Measurements from ENCODE around the gene ACYP2.

The ACYP2 gene

DNA sequence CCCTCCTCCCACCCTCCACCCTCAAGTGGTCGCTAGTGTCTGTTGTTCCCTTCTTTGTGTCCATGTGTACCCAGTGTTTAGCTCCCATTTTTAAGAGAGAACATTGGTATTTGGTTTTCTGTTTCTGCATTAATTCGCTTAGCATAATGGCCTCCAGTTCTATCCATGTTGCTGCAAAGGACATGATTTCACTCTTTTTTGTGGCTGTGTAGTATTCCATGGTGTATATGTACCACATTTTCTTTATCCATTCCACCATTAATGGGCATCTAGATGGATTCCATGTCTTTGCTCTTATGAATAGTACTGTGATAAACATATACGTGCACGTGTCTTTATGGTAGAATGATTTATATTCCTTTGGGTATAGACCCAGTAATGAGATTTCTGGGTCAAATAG lies 97.7 kb downstream of the ACYP2 start:
- DNase-seq (ENCODE audit: low read depth) = no peak
- TF ChIP-seq, protein P1, sequence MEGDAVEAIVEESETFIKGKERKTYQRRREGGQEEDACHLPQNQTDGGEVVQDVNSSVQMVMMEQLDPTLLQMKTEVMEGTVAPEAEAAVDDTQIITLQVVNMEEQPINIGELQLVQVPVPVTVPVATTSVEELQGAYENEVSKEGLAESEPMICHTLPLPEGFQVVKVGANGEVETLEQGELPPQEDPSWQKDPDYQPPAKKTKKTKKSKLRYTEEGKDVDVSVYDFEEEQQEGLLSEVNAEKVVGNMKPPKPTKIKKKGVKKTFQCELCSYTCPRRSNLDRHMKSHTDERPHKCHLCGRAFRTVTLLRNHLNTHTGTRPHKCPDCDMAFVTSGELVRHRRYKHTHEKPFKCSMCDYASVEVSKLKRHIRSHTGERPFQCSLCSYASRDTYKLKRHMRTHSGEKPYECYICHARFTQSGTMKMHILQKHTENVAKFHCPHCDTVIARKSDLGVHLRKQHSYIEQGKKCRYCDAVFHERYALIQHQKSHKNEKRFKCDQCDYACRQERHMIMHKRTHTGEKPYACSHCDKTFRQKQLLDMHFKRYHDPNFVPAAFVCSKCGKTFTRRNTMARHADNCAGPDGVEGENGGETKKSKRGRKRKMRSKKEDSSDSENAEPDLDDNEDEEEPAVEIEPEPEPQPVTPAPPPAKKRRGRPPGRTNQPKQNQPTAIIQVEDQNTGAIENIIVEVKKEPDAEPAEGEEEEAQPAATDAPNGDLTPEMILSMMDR (IDR thresholded peaks at IDR 0.05; ENCODE audit: control insufficient read depth, extremely low read depth, insufficient read depth) = no peak

DNA sequence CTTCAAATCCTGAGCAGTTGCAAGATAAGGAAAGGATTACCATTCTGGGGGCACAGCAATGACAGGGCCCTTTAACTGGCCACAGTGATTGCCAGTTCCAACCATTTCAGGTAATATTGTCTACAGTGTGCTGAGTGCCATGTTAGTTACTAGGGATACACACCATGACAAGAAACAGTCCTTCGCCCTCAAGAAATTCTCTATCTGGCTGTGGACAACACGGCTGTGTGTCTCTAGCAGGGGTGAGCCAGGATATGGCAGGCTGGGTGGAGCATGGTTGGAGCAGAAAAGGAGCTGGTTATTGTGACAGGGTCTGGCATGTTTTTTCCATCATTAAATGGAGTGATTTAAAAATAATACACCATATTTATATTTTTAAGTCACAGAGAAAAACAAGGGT lies 109.6 kb downstream of the ACYP2 start:
- no peak overlapping the region for H3K4me3 ChIP-seq (ENCODE audit: low read depth, low read length)
- no peak for DNase-seq (ENCODE audit: low read depth)
- TF ChIP-seq, protein P1 (IDR thresholded peaks at IDR 0.05; ENCODE audit: control insufficient read depth, extremely low read depth, insufficient read depth) = no peak

More for the DNA sequence above, 97.7 kb downstream of the ACYP2 start:
- no peak overlapping the region for H3K4me3 ChIP-seq (ENCODE audit: low read depth, low read length)

DNA sequence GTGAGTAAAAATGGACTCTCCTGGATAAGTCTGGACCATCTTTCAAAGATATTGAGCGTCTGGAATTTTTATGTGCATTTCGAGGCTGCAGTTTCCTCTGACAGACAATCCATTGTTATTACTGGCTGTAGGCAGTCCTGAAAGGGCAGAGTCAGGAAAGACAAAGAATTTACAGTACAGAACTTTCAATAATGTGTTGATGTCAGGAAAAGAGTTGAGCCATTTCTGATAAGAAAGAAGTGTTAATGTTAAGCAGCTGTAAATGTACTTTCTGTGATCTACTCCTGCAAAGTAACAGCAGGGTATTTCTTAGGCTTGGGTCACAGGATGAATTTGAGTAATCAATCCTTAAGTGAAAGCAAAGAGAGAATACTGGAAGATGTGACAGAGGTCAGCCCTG lies 110.8 kb downstream of the ACYP2 start:
- H3K4me3 ChIP-seq (ENCODE audit: low read depth, low read length) = no peak overlapping the region
- TF ChIP-seq, protein P1 (IDR thresholded peaks at IDR 0.05; ENCODE audit: control insufficient read depth, extremely low read depth, insufficient read depth) = no peak
- DNase-seq (ENCODE audit: low read depth) = no peak

DNA sequence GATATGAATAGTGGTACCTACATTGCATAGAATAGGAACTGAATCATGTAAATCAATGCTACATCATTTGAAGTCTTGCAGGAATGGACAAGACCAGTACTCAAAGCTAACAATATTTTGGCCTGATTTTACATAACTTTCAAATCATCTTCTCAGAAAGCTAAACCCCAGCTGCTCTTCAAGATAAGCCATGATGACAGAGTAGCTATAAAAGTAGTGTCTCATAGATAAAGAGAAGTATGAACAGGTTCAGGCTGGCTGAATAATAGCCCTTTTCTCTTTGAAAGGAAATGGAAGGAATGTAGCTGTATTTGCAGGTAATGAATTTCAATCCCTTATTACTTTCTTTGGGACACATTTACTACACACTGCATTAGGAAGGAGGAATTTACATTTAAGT lies 112.4 kb downstream of the ACYP2 start:
- no peak overlapping the region for H3K4me3 ChIP-seq (ENCODE audit: low read depth, low read length)
- TF ChIP-seq, protein P1 (IDR thresholded peaks at IDR 0.05; ENCODE audit: control insufficient read depth, extremely low read depth, insufficient read depth) = no peak
- DNase-seq (ENCODE audit: low read depth) = no peak

DNA sequence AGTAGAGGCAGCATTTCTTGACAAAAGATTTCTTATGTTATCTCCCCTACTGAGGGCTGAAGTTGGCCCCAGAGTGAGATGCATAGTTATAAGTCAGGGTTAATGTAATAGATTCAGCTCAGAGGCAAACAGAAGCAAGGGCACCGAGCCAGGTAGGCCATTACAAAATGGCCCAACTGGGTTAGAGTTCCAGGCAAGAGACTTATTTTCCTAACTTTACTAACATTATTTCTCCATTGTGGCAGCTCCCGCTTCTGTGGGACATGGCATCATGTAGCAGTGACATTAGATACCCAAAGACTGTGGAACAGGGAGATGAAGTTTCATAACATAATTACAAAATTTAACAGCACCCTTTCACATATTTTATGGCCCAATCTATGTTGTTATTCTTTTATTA lies 113.5 kb downstream of the ACYP2 start:
- no peak overlapping the region for H3K4me3 ChIP-seq (ENCODE audit: low read depth, low read length)
- DNase-seq (ENCODE audit: low read depth) = no peak
- TF ChIP-seq, protein P1 (IDR thresholded peaks at IDR 0.05; ENCODE audit: control insufficient read depth, extremely low read depth, insufficient read depth) = no peak

DNA sequence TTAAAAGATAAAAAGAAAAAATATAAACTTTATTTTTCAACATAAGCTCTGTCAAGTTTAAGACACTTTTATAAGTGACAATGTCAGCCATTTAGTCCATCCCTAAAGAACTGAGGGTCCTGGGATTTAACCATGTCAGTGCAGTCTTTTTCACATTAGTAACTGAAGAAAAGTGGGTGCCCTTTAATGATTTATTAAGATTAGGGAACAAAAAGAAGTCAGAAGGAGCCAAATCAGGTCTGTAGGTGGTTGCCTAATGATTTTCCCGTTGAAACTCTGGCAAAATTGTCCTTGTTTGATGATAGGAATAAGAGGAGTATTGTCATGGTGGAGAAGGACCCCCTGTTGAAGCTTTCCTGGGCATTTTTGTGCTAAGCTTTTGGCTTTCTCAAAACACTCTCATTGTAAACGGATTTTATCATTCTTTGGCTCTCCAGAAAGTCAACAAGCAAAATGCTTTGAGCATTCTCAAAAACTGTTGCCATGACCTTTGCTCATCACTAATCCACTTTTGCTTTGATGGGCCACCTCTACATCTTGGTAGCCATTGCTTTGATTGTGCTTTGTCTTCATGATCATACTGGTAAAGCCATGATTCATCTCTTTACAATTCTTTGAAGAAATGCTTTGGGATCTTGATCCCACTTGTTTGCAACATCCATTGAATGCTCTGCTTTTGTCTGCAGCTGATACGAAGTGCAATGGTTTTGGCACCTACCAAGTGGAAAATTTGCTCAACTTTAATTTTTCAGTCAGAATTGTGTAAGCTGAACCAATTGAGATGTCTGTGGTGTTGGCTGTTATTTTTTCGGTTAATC lies 118.6 kb downstream of the ACYP2 start:
- TF ChIP-seq, protein P1 (IDR thresholded peaks at IDR 0.05; ENCODE audit: control insufficient read depth, extremely low read depth, insufficient read depth) = no peak
- no peak for DNase-seq (ENCODE audit: low read depth)

DNA sequence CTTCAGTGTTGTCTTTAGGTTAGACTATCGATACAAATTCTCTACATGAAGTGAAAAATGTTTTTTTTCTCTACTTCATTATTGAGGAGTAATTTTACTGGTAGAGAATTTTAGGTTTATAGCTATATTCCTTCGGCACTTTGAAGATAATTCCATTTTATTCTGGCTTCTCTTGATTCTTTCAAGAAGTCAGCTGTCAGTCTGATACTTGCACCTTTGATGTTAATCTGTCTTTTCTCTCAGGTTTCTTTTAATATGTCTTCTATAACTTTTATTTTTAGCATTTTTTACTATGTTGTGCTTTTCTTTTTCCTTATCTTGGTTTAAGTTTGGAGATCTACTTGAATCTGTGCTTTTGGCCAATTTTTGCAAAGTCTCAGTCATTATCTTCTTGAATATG lies 122.0 kb downstream of the ACYP2 start:
- TF ChIP-seq, protein P1 (IDR thresholded peaks at IDR 0.05; ENCODE audit: control insufficient read depth, extremely low read depth, insufficient read depth) = no peak

More for the DNA sequence above, 118.6 kb downstream of the ACYP2 start:
- H3K4me3 ChIP-seq (ENCODE audit: low read depth, low read length) = no peak overlapping the region

More for the DNA sequence above, 122.0 kb downstream of the ACYP2 start:
- H3K4me3 ChIP-seq (ENCODE audit: low read depth, low read length) = no peak overlapping the region
- DNase-seq (ENCODE audit: low read depth) = no peak

Measured in LNCaP clone FGC (cell line).